DMS53 treated with DMSO at 0.1 percent for 48 hours (cell line): Measurements from ENCODE around the gene CNIH1.
"Not testable (repeated sequence)": the region's sequence is repeated elsewhere in the genome, so short reads cannot be mapped to it uniquely, and the experiment has no call there.

Experiments
- DNase-seq: peaks from one replicate; lab custom pipeline; 2025; ENCODE audit not compliant: unreplicated experiment; lab: John Stamatoyannopoulos, UW

Gene CNIH1

DNA sequence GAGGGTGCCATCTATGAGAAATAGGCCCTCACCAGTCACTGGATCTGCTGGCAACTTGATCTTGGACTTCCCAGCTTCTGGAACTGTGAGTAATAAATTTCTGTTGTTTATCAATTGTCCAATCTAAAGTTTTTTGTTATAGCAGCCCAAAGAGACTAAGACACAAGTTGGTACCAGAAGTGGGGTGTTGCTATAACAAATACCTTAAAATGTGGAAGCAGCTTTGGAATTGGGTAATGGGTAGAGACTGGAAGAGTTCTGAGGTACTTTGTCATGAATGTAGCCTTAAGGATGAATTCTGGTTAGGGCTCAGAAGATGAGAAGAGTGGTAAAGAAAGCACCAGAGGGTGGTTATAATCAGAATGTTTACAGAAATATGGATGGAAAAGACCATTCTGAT is 26.1 kb upstream of the CNIH1 start:
- no peak for DNase-seq

DNA sequence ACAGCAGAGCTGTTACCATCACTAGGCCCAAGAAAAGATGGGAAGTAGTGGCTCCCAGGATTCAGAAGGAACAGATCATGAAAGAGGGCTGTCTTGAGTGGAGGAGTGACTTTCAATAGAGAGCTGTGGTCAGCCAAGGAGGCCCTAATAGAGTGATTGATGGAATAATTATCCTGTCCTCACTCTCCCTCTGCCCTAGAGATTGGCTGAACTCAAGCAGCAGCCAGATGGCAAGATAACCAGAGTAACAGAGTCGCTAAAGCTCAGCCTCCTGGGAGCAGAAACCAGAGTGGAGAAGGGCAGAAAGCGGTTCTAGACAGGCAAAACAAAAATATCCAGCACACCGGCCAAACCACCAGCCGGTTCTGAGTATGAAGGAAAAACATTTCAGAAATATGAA is 24.5 kb upstream of the CNIH1 start:
- no peak for DNase-seq

DNA sequence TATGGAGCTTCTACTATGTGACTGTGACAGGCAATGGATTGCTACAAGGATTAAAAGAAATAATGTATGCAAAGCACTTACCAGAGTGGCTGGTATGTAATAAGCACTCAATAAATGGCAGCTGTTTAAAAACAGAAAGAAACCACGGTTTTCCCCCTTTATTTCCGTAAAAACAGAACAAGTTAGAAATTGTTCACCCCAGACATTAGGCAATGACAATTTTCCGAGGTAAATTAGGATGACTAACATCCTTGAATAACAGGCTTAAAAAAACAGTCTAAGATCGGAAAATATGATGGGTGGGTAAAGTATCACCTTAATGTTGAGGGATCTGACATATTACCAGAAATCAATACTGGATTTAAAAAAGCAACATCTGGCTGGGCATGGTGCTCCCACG is 20.9 kb upstream of the CNIH1 start:
- no peak for DNase-seq

DNA sequence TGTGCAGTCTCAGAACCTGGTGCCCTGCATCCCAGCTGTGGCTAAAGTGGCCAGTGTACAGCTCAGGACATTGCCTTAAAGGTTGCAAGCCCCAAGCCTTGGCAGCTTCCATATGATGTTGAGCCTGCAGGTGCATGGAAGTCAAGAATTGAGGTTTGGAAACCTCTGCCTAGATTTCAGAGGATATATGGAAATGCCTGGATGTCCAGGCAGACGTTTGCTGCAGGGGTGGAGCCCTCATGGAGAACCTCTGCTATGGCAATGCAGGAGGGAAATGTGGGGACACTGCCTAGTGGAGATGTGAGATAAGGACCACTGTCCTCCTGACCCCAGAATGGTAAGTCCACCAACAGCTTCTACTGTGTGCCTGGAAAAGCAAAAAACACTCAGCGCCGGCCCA is 17.9 kb upstream of the CNIH1 start:
- DNase-seq = no peak

DNA sequence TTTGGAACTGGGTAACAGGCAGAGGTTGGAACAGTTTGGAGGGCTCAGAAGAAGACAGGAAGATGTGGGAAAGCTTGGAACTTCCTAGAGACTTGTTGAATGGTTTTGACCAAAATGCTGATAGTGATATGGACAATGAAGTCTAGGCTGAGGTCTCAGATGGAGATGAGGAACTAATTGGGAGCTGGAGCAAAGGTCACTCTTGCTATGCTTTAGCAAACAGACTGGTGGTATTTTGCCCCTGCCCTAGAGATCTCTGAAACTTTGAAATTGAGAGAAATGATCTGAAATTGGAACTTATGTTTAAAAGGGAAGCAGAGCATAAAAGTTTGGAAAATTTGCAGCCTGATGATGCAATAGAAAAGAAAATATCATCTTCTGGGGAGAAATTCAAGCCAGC is 17.4 kb upstream of the CNIH1 start:
- DNase-seq = not testable (repeated sequence)

DNA sequence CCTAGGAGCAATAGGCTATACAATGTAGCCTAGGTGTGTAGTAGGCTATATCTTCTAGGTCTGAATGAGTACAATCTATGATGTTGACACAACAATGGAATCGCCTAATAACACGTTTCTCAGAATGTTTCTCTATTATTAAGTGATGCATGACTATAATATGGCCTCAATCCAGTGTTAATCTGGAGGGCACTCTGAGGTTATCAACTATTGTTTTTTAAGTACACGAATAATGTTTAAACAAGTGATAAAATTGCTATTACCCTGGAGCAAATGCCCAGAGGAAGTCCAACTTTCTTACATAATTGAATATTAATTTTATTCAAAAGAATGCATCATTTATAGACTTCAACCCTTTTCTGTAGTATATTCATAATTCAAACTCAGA is 16.4 kb upstream of the CNIH1 start:
- no peak for DNase-seq

DNA sequence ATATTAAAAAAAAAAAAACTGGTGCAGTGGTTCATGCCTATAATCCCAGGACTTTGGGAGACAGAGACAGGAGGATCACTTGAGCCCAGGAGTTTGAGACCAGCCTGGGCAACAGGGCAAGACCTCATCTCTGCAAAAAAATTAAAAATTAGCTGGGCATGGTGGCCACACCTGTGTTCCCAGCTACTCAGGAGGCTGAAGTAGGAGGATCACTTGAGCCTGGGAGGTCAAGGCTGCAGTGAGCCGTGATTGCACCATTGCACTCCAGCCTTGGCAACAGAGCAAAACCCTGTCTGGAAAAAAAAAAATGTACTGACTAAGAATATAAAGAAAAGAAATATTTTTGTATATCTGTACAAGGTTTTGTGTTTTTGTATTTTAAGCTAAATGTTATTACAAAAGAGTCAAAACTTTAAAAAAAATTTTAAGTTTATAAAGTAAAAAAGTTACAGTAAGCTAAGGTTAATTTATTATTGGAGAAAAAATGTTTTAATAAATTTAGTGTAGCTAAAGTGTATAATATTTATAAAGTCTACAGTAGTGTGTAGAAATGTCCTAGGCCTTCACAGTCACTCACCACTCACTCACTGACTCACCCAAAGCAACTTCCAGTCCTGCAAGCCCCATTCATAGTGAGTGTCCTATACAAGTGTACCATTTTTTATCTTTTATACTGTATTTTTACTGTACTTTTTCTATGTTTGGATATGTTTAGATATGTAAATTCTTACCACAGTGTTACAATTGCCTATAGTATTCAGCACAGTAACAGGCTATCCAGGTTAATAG is 15.8 kb upstream of the CNIH1 start:
- DNase-seq = not testable (repeated sequence)

DNA sequence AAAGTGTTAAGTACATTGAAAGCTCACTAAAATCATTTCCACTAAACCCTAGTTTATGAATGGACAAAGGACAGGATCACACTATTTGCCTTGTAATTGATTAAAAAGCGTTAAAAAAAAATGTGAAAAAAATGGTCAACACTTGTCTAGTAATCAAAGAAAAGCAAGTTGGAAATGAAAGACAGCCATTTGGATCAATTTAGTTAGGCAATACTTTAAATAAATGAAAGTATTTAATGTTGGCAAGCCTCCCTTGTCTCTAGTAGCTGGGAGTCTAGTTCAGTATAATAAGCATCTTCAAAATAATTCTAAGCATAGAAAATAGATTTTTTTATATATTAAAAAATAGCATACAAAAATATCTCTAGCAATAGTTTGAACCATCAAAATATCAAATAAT is 14.2 kb upstream of the CNIH1 start:
- no peak for DNase-seq

DNA sequence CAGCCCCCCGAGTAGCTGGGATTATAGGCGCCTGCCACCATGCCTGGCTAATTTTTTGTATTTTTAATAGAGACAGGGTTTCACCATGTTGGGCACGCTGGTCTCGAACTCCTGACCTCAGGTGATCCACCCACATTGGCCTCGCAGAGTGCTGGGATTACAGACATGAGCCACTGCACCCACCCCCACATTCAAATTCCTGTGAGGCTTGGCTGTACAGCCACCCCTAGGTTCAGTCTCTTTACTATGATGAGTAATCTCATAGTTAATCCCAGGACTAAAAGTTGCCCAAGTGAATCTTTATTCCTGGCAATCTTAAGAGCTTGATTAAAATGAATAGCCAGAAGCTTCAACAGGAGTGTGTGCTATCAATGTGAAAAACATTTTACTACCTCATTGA is 12.8 kb upstream of the CNIH1 start:
- not testable (repeated sequence) for DNase-seq

DNA sequence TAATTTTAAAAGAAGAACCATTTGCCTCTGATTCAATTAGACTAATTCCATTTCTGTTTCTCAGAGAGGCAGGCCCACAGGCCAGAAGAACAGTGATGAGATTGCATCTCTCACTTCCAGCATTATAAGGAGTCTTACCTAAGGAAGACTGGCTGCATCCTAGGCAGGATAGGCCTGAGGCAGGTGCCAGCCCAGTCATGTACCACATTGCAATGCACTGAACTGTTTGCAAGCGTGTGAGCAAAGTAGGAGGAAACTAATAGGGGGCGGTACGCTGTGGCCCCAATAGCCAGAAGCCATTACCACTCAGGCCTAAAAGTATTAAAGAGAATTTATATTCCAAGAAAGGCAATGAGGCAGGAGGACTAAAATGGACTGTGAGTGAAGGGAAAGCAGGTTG is 12.1 kb upstream of the CNIH1 start:
- DNase-seq = no peak

DNA sequence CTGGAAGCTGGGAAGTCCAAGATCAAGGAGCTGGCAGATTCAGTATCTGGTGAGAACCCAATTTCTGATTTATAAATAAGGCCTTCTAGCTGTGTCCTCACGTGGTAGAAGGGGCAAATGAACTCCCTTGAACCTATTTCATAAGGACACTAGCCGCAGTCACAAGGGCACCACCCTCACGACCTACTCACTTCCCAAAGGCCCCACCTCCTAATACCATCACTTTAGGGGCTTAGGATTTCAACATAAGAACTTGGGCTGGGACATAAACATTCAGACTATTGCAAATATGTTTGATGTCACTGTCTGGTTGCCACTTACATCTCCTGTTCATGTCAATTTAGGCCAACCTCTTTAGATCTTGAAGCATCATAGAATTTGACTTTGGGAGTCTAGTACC is 10.8 kb upstream of the CNIH1 start:
- DNase-seq = no peak

DNA sequence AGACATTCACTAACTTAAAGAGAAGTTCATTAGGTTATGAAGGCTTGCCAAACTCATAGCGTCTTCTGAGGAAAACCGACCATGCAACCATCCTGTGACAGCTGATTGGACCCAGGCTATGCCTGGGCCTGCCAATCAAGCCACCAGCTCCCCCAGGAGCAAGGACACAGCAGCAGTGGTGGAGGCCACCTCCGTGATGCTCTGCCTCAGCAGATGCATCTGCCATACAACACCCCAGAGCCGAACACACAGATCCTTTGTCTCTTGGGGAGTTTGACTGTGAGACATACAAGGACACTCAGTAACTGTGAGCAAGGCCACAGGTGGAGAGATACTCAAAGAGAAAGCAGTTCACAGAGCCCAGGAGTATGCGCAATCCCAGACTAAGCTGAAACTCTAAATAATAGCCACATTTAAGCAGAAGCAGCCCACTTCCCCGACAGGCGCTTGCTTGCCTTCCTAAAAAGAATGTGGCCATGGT is 10.0 kb upstream of the CNIH1 start:
- no peak for DNase-seq

DNA sequence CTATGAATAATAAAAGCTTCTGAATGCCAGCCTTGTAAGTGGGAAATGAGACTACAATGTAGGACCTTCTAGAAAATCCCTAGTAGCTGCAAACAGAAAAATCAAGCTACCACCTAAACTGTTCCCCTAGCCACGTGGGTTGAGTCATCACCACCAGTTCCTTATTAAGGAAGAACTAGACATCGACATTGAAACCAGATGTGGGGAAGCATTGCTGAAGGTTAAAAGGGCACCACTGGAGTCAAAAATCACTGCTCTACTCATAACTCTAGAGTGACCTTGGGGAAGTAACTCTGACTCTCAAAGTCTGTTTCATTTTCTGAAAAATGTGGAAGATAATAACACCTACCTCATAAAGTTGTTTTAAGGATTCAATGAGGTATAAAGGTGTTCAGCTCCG is 9.4 kb upstream of the CNIH1 start:
- DNase-seq = no peak

DNA sequence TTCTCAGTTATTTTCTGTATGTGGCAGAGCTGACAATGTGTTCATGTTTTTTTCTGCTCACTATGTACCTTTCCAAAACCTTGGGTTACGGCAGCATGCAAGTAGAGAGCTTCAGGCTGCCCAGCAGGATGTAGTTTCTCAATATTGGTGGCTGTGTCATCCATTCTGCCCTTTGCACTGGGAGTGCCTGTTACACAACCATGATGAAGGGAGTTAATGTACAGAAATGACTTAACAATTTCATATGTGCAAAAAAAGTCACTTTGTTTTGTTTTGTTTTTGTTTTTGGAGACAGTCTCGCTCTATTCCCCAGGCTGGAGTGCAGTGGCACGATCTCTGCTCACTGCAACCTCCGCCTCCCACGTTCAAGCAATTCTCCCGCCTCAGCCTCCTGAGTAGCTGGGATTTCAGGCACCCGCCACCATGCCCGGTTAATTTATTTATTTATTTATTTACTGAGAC is 6.1 kb upstream of the CNIH1 start:
- DNase-seq = no peak

DNA sequence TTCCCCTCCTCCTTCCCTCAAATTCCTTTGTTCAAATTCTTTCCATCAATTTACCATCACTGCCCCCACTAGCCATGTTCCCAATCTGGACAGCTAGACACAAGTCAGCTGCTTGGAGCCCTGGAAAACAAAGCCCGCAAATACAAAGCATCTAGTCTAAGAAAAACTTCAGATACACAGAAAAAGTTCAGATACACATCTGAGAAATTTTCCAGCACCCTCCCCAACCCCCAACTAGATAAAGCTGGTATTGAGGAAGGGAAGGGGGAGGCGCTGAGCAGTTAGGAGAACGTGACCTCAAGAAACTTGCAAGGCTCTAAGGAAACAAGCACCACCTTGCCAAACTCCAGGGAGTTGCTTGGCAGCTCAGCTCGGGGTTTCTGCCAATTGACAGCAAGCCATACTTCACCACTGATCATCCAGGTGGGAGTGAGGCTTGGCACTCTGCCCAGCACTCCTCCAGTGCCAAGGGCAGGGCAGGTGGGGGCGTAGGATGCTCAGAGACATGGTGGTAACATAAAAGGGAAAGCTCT is 5.1 kb upstream of the CNIH1 start:
- DNase-seq = no peak

DNA sequence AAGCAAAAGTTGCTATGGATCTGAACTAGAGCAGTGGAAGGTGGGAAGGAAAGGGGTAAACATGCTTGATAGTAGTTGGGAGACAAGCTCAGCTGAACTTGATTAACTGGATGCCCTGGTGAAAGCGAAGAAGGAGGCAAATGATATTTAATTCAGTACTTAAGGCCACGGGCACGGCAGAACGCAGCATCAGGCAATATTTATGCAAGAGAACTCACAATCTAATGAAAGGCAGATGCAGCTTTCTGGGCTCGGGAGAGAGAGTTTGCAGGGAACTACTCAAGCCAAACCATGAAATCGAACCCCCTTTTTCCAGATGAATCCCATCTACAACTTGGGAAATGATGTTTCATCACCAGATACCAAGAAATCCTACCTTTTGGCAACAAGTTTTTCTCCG is 3.5 kb upstream of the CNIH1 start:
- no peak for DNase-seq

DNA sequence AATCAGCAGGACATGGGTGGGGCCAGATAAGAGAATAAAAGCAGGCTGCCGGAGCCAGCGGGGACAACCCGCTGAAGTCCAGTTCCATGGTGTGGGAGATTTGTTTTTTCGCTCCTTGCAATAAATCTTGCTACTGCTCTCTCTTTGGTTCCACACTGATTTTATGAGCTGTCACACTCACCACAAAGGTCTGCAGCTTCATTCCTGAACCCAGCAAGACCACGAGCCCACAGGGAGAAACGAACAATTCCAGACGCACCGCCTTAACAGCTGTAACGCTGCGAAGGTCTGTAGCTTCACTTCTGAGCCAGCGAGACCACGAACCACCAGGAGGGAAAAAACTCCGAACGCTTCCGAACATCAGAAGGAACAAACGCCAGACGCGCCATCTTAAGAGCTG is 2.8 kb upstream of the CNIH1 start:
- DNase-seq = no peak

DNA sequence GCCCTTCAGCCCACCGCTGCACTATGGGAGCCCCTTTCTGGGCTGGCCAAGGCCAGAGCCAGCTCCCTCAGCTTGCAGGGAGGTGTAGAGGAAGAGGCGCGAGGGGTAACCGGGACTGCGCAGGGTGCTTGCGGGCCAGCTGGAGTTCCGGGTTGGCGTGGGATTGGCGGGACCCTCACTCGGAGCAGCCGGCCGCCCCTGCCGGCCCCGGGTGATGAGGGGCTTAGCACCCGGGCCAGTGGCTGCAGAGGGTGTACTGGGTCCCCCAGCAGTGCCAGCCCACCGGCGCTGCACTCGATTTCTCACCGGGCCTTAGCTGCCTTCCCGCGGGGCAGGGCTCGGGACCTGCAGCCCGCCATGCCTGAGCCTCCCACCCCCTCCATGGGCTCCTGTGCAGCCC is 1.8 kb upstream of the CNIH1 start:
- DNase-seq = not testable (repeated sequence)

DNA sequence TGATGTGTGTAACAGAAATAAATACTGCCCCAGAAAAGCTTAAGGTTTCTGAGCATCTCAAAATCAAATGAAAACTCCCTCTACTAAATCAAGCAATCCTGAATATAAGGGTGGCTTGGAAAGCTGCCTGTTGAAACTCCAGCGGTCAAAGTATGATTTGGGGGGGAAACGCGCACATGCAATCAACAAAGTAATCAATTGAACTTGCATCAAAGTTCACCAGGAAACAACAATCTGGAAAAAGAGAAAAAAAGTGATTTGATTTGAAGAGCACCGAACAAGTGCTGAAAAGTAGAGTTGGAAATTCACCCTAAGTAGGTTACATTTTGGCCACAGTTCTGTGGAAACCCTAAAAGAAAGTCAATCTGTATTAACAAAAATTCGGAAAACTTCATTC is 700 bp downstream of the CNIH1 start:
- DNase-seq = no peak

DNA sequence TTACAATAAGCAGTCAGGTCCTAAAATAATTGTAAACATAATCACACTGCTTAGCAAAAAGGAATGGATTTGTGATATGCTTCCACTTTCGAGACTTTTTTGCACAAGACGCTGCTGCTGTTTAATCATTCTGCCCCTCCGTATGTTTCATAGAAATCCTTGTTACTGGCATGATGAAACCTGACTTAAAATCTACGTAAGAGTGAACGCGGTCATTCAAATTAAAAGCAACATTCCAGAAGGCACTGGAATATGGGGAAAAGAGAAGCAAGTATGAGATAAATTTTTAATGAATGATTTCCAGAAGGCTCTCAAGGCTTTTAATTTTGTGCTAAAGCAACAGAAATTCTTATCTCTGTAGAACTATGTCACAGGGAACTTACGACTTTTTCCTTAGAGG is 1.1 kb downstream of the CNIH1 start:
- DNase-seq = no peak

DNA sequence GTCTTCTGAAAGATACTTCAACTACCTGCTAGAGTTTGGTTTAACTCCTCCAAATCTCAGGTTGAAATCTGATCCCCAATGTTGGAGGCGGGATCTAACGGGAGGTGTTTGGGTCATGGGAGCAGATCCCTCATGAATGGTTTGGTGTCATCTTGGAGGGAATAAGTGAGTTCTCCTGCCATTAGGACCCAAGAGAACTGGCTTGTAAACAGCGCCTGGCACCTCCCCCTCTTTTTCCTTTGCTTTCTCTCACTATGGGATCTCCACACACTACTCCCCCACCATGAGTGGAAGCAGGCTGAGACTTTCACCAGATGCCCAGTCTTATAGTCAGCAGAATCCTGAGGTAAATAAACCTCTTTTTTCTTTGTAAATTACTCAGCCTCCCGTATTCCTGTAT is 2.5 kb downstream of the CNIH1 start:
- DNase-seq = no peak

DNA sequence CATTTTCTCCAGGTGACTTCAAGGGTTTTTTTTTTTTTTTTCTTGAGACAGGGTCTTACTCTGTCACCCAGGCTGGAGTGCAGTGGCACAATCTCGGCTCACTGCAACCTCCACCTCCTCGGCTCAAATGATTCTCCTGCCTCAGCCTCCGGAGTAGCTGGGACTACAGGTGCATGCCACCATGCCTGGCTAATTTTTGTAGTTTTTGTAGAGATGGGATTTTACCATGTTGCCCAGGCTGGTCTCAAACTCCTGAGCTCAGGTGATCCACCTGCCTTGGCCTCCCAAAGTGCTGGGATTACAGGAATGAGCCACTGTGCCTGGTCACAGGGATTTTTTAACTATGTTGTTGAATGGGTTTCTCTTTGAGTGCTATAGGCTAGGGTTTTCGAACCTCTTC is 3.2 kb downstream of the CNIH1 start:
- not testable (repeated sequence) for DNase-seq

DNA sequence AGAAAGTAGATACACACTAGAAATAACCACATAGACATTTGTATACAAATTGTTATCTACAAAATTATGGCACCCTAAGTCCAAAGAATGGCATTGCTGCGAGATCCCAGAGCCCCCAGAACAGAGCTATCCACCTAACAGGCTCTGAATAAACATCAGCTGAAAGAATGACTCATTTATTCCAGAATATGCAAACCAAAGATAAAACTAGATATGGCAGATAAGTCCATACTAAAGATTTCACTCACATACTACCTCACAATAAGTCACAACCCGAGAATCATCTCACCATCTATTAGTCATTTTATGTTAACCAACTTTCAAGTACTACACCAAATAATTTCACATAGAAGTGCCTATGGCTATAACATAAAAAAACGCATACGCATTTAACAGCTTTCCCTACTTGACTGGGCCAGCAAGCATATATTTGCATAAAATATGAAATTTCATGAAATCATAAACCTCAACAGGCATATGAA is 5.6 kb downstream of the CNIH1 start:
- DNase-seq = no peak
